ACHN (cell line): ENCODE results near the gene NTMT1.
A peak's percentile ranks its signal among the peaks of the same experiment; 100 is the strongest.
"Not testable (repeated sequence)": the region's sequence is repeated elsewhere in the genome, so short reads cannot be mapped to it uniquely, and the experiment has no call there.

Experiments
- DNase-seq: peaks from one replicate; pipeline ENCODE4 v3.0.0-alpha.2; 2015
- in situ Hi-C: cut with HindIII; loops from 2 replicates; pipeline ENCODE4 v1.10.0; 2017; ENCODE audit warnings: low sequenced_read_pairs, low pct_ligation_motif_present, low pct_unique_long_range_greater_than_20kb

The NTMT1 gene, protein sequence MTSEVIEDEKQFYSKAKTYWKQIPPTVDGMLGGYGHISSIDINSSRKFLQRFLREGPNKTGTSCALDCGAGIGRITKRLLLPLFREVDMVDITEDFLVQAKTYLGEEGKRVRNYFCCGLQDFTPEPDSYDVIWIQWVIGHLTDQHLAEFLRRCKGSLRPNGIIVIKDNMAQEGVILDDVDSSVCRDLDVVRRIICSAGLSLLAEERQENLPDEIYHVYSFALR

DNA sequence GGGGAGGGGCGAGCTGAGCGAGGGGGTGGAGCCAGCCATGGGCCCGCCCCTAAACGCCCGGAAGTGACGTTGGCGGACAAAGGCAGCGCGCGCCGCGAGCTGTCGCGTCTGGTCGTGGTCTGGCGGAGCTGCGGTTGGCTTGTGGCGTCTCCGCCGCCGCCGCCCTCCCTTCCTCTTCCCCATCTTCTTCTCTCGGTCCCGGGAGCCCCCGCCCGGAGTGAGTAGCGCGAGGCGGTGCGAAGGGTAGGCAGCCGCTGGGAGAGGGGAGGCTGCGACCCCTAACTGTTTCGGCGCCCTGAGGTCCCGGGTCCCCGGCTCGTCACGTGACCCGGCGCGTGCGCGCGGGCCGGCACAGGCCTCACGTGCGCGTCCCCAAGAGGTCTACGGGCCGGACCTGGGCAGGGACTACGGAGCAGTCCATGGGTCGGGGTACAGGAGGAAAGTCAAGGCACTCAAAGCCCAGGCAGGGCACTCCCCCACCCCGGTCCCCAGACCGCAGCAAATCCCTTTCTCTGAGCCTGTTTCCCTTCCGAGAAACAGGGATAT lies at the start of gene NTMT1:
Gene NTMT1, plus strand, starts transcription at position 85 of the 546 bp plus-strand sequence. CDS start 6,541 bp downstream, outside the sequence.
- DNase-seq = peak; percentile 74
- in situ Hi-C loops = no loop called here

DNA sequence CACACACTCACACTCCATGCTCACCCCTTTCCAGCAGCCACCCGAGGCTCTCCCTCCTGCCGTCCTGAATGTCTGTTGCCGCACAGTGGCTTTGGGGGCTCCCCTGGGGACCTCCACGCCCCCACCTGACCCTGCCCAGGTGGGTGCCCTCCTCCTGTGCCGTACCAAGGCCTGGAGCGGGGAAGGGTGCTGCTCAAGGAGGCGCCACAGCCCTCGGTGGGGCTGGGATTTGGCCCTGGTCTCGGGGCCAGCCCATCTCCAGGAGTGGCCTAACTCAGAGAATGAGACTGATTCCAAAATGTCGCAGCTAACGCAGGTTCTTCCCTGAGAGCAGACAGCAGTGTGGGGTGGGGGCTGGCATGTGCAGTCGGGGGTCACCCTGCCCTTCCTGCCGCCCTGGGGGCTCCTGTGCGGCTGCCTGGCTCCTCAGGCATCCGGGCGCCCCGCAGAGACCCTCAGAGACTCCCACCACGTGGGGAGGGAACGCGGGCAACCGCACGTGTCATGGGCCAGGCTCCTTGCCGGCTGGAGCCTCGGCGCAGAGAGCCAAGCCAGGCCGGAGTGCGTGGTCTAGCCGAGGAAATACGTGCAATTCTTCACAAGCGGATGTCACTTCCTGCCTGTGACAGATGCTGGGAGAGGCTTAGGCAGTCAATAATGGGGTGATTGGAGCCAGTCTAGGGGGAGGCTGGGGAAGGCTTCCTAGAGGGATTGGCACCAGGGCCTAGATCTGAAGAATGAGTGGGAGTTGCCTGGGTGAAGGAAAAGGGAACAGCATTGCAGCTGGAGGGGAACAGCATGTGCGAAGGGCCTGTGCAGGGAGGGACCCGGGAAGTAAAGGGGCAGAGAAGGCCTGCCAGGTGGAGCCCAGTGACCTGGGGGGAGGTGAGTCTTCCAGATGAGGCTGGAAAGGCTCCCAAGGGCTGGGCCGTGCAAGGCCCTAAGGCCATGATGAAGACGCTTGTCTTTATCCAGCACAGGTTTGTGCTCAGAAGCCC lies 49.1 kb upstream of the NTMT1 start:
- DNase-seq = no peak
- in situ Hi-C loops = no loop called here

DNA sequence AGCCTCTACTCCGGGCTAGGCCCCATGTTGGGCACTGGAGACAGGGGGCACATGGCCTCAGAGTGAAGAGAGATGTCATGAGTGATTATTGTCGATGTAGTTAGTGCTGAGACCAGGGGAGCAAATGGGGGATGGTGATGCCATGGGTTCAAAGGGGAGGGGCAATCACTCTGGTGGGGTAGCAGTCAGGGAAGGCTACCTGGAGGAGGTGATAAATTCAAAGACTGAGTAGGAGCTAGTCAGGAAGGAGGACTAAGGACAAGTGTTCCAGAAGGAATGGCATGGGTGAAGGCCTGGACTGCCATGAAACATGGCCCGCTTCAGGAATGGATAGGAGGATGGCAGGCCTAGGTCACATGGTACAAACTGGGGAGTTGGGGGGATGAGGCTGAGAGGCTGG lies 46.7 kb upstream of the NTMT1 start:
- in situ Hi-C loops = no loop called here
- DNase-seq = no peak

DNA sequence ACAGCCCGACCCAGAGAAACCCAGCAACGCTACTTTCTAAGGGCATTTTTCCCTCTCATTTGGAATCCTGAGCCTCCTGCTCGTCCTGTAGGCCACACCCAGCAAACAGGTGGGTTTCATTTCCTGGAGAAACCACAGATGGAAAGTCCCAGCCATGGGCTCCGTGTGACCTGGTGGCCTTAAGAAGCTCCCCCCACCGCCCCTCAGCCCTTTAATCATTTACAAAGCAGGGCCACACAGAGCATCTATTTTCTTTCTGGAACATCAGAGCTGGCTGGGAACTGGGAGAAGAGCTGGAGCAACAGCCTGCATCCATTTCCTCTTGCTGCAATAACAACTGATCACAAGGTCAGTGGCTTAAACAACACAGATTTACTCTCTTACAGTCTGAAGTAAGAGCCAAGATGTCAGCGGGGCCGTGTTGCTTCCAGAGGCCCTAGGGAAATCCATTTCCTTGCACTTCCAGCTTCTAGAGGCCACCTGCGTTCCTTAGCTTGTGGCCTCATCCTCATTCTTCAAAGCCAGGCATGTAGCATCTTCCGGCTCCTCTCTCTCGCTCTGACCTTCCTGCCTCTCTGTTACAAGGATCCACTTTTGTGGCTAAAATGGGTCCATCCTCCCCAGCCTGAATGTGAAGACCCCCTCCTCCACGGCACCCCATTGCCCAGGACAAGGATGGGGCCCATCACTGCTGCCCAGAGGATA lies 45.6 kb upstream of the NTMT1 start:
- in situ Hi-C loops = no loop called here

DNA sequence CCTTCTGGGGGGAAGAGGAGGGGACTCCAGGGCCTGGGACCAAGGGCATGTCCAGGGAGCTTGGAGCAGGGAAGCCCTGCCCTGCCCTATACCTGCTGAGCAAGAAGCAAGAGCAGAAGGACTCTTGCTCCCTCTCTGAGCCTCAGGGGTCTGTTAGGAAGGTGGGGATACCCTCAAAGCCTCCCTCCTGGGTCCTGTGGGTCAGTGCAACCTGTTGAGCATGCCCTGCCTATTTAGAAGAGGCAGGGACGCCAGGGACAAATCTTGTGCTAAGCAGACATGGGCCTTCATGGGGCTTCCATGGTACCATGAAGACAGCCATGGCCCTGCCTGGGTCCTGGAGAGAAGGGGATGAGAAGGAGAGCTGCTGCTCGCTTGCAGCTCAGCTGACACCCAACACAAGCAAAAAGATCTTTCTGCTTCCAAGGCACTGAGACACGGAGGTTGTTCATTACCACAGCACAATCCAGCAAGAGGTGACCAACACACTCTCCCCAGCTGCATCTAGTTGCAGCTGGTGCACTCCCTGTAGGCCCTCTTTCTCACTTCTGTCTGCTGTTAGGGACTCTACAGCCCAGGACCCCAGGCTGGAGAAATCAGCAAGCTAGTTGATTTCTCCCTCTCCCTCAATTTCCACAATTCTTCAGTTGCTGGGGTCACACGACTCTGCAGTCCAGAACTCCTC lies 44.3 kb upstream of the NTMT1 start:
- in situ Hi-C loops = no loop called here
- no peak for DNase-seq

More for the DNA sequence above, 45.6 kb upstream of the NTMT1 start:
- DNase-seq = no peak

DNA sequence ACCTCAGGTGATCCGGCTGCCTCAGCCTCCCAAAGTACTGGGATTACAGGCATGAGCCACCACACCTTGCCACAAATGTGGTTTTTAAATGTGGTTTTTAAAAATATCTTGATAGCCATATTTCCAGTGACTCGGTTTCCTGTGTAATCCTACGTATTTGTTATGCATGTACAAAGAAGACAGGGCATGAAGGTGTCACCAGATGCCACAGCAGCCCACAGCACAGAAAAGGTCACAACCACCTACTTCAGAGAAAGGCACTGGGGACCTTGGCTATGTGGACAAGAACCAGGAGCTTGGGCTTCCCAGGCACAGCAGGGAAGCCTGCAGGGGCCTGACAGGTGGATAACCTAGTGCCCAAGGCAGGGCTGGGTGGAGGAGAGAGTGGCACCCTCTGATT lies 43.1 kb upstream of the NTMT1 start:
- no peak for DNase-seq
- in situ Hi-C loops = no loop called here

DNA sequence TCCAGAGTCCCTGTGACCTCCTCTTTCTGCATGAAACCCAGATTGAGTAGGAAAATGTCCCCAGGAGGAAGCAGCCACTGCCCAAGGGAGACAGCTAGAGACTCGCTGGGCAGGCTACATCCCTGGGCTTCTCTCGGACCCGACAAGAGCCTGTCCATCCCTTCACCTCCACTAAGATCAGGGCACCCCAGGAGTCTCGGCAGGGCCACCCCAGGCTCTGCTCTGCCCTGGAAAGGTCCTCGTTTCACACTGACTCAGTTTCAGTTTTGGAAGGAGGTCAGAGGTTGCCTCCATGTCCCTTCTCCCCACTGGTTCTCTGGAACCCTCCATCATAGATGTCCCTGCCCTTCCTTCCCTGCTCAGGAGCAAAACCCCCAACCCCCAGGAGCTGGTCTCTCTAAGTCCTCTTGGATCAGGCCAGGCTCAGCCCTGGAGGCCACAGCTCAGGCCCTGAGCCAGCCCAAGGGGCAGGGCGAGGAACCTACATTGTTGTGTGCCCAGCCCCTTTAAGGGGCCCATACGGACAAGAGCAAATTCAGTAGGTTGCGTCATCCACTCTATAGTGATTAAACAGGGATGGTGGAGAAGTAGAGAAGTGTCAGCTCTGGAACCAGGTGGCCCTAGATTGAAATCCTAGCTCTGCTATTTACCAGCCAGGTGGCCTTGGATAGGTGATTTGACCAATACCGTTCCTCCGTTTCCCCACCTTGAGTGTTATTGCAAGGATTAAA lies 42.5 kb upstream of the NTMT1 start:
- DNase-seq = no peak
- in situ Hi-C loops = no loop called here

DNA sequence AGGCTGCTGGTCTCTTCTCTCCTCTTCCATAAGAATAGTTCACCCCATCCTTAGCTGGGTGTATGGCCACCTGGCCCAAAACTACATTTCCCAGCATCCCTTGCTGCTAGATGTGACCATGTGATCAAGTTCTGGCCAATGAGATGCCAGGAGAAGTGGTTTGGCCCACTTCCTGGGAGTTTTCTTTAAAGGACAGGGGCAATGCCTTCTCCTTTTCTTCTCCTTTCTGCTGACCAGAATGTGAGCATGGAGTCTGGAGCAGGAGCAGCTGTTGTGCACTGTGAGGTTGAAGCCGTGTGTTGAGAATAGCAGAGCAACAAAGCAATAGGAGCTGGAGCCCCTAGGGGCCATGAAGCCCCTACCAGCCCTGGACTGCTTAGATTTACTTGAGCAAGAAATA lies 41.8 kb upstream of the NTMT1 start:
- DNase-seq = peak; percentile 66
- in situ Hi-C loops = no loop called here

DNA sequence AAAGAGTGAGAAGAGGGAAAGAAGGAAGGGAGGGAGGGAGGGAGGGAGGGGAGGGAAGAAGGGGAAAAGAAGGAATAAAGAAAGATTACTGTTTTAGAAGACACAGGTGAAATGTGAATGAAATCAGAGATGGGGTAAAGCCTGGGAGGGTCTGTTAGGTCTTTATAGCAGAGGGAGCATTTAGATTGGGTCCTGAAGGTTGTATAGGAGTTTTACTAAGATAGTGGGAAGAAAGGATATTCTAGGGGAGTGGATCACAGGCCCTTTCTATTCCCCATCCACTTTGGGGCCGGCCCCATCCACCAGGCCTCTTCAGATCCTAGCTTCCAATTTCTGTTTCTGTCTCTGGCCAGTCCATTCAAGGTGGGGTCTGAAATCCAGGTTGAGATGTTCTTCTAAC lies 40.6 kb upstream of the NTMT1 start:
- in situ Hi-C loops = no loop called here
- no peak for DNase-seq

DNA sequence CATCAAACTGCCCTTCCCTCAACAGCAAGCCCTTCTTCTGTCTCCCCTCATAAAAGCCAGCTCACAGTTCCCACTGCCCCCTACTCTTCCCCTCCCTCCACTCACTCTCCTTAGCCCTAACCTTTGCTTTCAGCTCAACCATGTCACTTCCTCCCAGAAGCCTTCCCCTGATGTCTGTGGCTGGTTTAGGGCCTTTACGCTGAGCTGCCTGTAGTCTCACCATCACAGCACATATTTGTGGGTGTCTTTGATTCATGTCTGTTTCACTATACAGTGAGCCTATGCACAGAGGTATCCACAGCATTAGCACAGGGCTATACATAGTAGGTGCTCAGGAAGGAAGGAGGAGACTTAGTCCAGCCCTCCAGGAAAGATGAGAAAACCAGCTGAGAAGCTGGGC lies 39.7 kb upstream of the NTMT1 start:
- DNase-seq = no peak
- in situ Hi-C loops = no loop called here

DNA sequence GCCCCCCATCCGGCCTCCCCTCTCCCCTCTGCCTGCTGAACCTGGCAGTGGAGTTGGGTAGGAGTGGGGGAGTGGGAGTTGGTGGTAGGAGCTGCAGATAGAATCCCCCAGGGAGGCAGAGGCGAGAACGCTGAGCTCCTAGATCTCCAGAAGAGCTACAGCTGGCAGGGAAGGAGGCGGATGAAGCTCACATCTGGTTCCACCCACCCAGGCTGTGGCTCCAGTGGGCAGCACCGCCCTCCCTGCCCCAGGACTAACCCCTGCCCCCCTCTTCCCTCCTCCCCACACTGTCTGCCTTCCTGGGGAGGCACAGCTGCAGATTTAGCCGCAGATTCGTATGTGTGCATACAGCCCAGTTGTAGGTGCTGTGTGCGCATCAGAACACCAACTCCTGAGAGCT lies 39.3 kb upstream of the NTMT1 start:
- DNase-seq = no peak
- in situ Hi-C loops = no loop called here

DNA sequence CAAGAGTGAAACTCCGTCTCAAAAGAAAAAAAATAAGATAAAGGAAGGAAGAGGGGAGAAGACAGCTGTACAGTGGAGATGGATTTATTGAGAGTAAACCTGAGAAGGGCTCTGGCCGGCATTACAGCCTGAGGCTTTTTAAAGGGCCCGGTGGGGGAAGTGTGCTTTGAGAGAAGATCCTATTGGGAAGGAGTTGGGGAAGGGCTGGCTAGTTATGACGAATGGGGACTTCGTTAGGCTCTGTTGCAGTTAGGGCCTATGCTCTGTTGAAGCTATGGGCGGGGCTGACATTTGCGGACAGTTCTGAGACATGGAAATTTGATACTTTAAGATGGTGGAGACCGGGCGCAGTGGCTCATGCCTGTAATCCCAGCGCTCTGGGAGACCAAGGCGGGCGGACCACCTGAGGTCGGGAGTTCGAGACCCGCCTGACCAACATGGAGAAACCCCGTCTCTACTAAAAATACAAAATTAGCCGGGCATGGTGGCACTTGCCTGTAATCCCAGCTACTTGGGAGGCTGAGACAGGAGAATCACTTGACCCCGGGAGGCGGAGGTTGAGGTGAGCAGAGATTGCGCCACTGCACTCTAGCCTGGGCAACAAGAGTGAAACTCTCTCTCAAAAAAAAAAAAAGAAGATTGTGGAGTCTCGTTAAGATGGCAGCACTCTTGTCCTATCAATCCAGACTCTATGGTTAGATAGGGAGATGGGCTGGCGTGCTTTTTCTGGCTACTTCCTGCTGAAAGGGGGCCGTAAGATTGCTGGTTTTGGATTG lies 38.3 kb upstream of the NTMT1 start:
- in situ Hi-C loops = no loop called here
- no peak for DNase-seq

DNA sequence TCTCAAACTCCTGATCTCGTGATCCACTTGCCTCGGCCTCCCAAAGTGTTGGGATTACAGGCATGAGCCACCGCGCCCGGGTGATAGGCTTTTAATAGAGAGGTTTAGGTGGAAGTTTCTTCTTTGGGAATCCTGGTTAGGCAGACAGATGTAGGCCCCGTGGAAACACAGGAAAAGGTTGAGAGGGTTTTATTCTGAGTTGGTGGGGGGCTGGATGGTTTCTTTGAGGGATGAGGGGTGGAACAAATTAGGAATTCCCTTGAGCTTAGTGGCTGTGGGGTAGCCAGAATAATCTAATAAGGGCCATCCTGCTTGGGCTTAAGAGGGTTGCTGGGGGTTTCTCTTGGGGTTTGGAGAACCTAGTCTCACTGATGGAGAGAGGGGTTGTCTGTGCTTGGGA lies 35.5 kb upstream of the NTMT1 start:
- DNase-seq = no peak
- in situ Hi-C loops = no loop called here

DNA sequence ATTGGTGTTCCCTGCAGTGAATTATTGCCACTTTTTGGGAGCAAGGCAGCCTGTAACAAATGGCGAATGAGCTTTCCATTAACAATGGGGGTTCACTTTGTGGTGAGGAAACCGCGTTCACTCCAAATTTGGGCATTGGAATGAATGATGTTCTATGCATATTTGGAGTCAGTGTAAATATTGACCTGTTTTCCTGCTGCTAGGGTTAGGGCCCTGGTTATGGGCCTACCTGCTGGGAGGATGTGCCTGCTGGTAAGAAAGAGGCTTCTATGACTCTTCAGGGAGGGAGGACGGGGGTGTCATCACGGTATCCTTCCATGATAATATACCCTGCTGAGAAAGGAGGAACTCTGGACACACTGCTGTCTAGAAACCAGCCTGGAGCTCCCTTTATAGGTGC lies 34.0 kb upstream of the NTMT1 start:
- no peak for DNase-seq
- in situ Hi-C loops = no loop called here

DNA sequence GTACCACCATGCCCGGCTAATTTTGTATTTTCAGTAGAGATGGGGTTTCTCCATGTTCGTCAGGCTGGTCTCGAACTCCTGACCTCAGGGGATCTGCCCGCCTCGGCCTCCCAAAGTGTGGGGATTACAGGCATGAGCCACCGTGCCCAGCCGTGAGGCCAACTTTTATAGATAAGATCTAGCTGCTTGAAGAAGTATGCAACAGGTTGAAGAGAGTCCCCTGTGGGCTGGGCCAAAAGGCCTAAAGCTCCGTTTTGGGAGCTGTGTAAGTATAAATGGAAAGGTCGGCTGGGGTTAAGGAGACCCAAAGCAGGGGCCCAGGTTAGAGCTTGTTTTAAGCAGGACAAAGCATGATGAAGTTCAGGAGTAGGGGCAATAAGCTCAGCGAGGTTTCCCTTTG lies 33.2 kb upstream of the NTMT1 start:
- in situ Hi-C loops = not testable (repeated sequence)

DNA sequence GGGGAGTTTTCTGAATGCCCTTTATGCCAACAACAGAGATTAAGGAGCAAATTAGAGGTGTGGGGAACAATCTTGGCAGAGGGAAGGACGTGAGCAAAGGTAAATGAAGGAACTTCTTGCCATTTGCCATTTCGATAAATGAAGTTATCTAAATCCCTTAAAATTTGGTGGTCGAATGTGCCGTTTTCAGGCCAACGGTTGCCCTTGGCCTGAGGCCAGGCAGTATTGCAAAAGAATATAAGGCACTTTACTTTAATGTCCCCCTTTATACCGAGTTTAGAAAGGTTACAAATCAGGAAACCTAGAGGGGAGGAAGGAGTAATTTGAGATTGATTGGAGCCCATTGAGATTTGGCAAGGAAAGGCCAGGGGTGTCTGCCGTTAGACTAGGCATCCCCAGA lies 31.3 kb upstream of the NTMT1 start:
- in situ Hi-C loops = no loop called here
- no peak for DNase-seq

More for the DNA sequence above, 33.2 kb upstream of the NTMT1 start:
- not testable (repeated sequence) for DNase-seq

DNA sequence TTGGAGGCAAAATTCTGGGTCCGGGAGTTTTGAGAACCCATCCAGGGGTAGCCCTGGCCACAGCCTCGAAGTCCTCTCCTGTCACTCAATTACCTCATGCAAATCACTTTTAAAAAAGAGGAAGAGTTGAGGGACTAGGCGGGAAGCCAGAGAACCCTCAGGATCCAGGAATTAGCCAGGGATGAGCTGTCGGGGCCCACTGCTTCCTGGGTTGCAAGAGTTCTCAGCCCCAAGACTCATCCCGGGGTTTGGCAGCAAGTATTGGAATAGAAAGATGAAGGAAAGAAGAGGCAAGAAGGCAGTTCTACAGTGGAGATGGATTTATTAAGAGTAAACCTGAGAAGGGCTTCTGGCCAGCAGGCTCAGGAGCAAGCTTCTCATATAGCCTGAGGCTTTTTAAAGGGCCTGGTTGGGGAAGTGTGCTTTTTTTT lies 30.6 kb upstream of the NTMT1 start:
- in situ Hi-C loops = no loop called here
- no peak for DNase-seq
